NCI-H82 treated with DMSO at 0.1 percent for 48 hours (cell line): Measurements from ENCODE around the gene CHD6.

ENCODE experiments used
- DNase-seq: peaks from one replicate; lab custom pipeline; 2025; ENCODE audit not compliant: unreplicated experiment; lab: John Stamatoyannopoulos, UW

Gene CHD6

GRCh38 chr20:41371371-41371770 lies 246.8 kb downstream of the CHD6 start:
- DNase-seq, result no peak

GRCh38 chr20:41370176-41370575 lies 248.0 kb downstream of the CHD6 start:
- DNase-seq, result no peak

- no peak for DNase-seq
Observed at GRCh38 chr20:41369673-41370072, 248.5 kb downstream of the CHD6 start.

- DNase-seq, result no peak
Observed at GRCh38 chr20:41367956-41368355, 250.2 kb downstream of the CHD6 start.

- DNase-seq, result no peak
Observed at GRCh38 chr20:41367393-41367695, 250.8 kb downstream of the CHD6 start.

GRCh38 chr20:41366546-41367392 lies 251.4 kb downstream of the CHD6 start, which contains the start of gene EMILIN3:
Gene EMILIN3 (minus strand): TSS chr20:41366818. CDS start chr20:41366634, 184 bp downstream.
- DNase-seq, result no peak

GRCh38 chr20:41365777-41366545 lies 252.2 kb downstream of the CHD6 start:
- no peak for DNase-seq

GRCh38 chr20:41364967-41365765 lies 253.0 kb downstream of the CHD6 start:
- no peak for DNase-seq

GRCh38 chr20:41364236-41364855 lies 253.8 kb downstream of the CHD6 start:
- DNase-seq, result no peak

GRCh38 chr20:41363601-41364000 lies 254.6 kb downstream of the CHD6 start:
- no peak for DNase-seq

- no peak for DNase-seq
Observed at GRCh38 chr20:41362748-41363140, 255.4 kb downstream of the CHD6 start.

GRCh38 chr20:41361757-41362747 lies 256.1 kb downstream of the CHD6 start:
- no peak for DNase-seq

GRCh38 chr20:41360831-41361756 lies 257.1 kb downstream of the CHD6 start:
- no peak for DNase-seq

GRCh38 chr20:41359541-41360011 lies 258.6 kb downstream of the CHD6 start:
- DNase-seq, result no peak

GRCh38 chr20:41358717-41359116 lies 259.5 kb downstream of the CHD6 start:
- DNase-seq, result no peak

GRCh38 chr20:41358230-41358629 lies 259.9 kb downstream of the CHD6 start:
- no peak for DNase-seq

- DNase-seq, result no peak
Observed at GRCh38 chr20:41357424-41358163, 260.6 kb downstream of the CHD6 start.

GRCh38 chr20:41356951-41357350 lies 261.2 kb downstream of the CHD6 start:
- DNase-seq, result no peak
